Smooth muscle cell of the umbilical artery (primary cell): ENCODE measurements around the gene KIF11. TPM values are rescaled to one million over a fixed set of nuclear protein-coding genes. Genes with fewer than 3 reads are reported as not detected.

Experiments used
- total RNA-seq: library from RNA; depleted of rRNA; stranded (reverse); fragments of >200 nt; gene quantifications from 2 replicates; pipeline ENCODE4 v1.2.3, GENCODE V29; 2014

The KIF11 gene
- total RNA-seq = 2.4 and 16.4 TPM in 2 replicates

GRCh38 chr10:92592761-92593618, at the start of gene KIF11:
Gene KIF11 (plus strand): TSS chr10:92593130. CDS start chr10:92593376, 246 bp downstream.

GRCh38 chr10:92573798-92574547, 19.0 kb upstream of the KIF11 start, which contains the start of gene IDE:
Gene IDE (minus strand): TSS chr10:92574093. CDS start chr10:92574019, 74 bp downstream.

GRCh38 chr10:92689663-92690210, 96.8 kb downstream of the KIF11 start, which contains the start of gene HHEX:
Gene HHEX (plus strand): TSS chr10:92689955. CDS start chr10:92689987, 32 bp downstream.

Other genes starting within 250 kb of the KIF11 start
- 36.5 and 40.2 TPM in 2 replicates for gene IDE, start 19.0 kb upstream of the KIF11 start, total RNA-seq
- 0.89 and 2.0 TPM in 2 replicates for gene HHEX, start 96.8 kb downstream of the KIF11 start, total RNA-seq